HG03108 (cell line): Measurements from ENCODE around the gene SEMA3D.
A peak's percentile ranks its signal among the peaks of the same experiment; 100 is the strongest.

Source experiments
- ATAC-seq: cut with Tn5 transposase; IDR thresholded peaks from one replicate; pipeline ENCODE4 v1.9.1; 2021; ENCODE audit warnings: moderate library complexity; ENCODE audit not compliant: unreplicated experiment

SEMA3D gene

DNA sequence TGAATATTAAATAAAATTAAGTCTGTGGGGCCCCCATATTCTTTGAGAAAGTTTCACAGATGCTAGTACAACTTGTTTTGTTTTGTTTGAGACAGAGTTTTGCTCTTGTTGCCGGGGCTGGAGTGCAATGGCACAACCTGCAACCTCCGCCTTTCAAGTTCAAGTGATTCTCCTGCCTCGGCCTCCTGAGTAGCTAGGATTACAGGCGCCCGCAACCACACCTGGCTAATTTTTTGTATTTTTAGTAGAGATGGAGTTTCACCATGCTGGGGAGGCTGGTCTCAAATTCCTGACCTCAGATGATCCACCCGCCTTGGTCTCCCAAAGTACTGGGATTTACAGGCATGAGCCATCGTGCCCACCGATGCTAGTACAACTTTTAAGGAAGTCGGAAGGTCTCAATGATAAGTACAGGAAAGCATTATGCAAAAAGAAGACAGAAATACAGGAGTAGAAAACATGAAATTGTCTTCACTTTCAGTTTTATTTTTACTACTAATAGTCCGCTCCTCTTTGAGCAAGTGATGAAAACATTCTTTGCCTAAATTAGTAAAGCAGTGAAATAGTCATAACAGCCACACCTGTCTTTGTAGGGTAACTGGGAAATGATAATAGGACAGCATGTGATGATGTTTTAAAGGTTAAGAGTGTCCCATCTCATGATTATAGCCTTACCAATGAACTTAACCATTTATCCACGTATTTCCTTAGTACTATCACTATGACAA lies 147.5 kb downstream of the SEMA3D start:
- ATAC-seq: peak; percentile 69

DNA sequence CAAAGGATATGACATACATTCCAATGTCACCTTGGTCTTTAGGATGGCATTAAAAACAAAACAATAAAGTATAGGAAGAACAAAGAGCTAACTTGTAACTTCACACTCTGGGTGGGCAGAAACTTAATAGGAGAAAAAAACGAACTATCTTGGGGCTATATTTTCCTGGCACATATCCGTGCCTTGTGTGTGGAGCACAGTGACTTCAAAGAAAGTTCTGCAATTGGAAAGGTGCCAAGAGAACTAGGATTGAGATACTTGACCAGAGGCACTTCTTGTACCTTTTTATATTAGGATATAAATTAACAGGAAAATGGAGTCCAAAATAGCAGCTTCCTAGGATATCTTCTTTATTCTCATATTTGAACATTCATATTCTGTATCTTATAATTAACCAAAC lies 148.4 kb downstream of the SEMA3D start:
- no peak for ATAC-seq

DNA sequence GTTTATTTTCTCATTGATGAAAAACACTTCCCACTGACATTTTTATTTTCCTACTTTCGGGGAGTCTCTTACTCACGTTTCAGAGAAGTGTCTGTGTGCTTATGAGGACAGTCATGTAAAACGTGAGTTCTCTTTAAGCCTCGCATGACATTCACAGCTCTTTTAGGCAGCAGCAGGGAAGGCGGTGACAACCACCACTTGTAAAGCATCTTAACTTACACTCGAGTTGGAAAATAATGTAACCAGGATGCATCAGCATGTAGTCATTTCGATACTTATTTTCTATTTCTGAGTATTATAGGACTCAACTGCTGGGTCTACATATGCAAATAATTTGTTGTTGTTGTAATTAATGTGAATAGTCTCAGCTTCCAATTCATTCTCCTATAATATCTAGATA lies 153.6 kb downstream of the SEMA3D start:
- no peak for ATAC-seq

DNA sequence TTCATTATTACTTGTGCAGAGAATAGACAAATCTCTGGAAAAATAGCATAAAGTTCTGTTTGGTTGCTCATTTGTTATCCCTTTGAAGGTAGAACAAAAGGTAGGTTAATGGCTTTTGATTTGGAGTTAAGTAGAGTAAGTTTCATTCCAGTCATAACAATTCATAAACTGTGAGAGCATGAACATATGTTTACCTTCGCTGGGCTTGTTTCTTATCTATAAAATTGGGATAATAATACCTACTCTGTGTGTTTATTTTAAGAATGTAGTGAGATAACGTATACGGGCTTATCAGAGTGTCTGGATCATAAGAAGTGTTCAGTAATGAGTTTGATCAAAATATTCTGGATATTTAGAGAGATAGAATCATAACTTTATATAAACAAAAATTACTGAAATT lies 155.4 kb downstream of the SEMA3D start:
- no peak for ATAC-seq

DNA sequence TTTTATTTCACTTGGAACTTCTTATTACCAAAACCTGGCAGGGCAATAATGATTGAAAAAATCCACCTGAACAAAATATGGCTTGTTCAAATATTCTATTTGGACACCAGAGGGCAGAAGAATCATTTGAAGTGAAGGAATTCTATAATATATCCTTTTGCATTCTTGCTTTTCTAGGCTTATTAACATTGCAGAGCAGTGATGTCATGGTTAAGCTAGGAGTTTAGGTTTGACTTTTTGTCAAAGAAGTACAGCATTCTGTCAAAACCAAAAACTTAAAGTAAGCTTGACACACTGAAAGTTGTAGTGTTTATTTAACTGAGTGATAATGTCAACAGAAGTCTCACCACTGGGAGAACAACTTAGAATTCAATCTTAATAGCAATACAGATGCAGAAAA lies 156.0 kb downstream of the SEMA3D start:
- no peak for ATAC-seq

DNA sequence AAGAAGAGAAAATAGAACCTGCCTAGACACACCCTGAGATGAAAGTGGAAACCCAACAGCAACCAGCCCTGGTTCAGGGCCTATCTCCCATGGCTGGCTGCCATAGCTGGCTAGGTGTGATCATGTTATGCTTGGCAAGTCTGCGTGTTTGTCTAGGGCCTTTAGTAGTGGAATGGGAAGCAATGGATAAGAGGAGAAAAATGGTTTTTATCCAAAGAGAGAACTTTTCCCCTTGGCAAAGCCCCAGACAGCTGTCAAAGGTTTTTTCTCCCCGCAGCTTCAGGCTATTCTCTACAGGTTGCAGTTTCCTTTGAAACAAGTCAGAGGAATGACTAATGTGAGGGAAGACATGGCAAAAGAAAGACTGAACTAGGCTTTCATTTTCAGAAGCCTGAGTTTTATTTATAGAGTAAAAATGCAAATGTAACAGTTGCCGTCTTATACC lies 161.5 kb downstream of the SEMA3D start:
- ATAC-seq: peak; percentile 60

DNA sequence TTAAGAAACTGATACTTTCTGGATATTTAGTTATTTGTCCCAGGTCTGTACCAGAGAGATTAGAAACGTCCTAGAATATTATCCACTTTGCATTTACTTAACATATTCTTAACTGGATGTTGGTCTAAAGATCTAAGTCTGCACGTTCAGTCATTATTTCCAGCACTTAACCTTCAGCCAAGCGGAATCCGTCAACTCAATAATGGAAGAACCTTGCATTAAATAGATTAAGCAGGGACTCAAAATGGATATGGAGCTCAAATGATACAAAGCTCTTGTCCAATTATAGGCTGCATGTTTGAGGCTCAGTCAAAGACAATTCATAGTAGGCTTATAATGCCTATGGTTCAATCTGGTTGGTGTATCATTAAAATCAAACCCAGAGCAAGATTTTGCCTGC lies 162.9 kb downstream of the SEMA3D start:
- no peak for ATAC-seq

DNA sequence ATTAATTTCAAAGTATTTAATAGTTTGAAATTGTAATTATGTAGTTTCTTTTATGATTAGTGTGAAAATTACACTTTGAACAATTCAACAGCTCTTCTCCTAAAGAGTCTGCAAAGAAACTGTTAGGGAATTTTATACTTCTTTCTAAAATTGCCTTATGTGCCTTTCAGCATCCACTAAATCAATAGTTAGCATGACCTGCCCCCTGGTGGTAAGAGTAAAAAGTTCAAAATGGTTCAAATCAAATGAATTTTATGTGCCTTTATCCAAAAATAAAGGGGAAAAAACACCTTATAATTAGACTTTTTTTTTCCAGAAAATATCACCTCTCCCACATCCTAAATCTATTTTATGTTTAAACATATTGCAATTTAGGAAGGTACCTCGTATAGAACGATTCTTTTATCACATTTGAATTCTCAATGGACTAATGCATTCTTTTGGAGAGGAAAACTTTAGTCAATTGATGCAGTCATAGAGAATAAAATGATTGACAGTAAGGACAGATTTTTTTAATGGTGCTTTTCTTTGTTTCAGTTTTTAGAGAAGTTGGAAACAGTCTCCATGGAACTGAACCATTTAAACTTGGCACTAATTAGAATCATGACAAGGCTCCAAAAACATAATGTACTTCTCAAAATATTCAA lies 163.7 kb downstream of the SEMA3D start:
- ATAC-seq: no peak

DNA sequence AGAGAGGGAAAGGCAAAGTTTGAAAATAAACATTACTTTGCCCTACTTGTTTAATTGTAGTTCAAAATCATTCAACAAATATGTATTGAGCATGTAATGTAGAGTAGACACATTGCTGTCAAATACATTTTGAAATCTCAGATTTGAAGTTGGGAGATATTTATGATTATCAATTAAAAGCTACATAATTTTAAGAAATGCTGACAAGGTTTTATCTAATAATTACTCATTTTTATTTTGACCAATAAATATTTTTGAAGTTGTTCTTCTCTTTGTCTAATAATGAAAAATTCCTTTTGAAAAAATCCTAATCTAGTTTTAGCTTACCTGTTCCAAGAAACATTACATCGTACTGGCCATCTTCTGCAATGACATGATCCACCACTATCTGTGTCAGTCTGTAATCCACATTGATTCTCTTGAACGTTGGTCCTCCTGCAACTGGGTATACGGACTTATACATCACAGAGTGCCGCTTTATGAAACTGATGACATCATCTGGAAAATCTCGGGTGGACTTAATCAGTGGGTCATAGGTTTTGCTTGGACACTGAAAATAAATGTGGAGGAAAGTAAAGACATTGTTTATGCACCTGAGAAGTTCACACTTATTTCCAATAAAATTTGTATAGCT lies 164.7 kb downstream of the SEMA3D start:
- no peak for ATAC-seq

DNA sequence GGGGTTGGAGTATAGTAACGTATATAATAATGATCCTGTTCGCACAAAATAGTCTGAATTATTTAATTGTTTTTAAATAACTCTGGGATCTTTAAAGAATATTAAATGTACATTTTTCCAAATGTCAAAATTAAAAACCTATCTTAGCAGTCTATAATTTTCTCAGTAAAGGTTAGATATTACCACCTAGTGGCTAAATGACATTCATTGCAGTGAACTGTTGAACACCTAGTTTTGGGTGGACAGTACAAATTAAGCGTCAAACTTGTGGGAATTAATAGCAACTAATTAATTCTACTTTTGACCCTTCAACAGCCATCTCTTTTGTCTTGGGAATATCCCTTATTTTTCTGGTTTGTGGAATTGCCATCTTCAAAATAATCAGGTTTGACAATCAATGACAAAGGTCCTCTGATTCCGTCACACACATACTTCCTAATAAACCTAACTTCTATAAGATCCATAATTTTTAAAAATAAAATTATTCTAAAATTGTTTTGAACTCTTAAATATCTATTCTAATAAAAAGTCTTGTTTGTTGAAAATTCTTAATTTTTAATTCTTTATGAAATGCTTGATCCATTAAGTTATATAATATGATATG lies 165.7 kb downstream of the SEMA3D start:
- ATAC-seq: no peak

DNA sequence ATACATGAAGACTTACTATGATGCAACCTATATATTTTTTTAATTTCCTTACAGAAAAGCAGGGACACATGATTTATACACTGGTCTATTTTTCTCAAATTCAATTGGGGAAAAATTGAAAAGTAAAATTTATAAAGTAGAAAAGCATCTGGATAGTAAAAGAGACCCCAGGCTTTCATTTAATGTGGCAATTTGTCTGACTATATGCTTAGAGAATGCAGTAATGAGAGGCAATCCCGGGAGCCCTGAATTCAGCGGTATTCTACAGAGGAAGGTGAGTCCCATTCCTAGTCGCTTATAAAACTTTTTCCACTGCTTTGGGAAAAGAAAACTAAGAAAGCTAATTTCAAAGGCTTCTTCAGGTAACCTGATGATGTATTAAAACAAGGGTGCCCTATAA lies 167.1 kb downstream of the SEMA3D start:
- ATAC-seq: no peak

DNA sequence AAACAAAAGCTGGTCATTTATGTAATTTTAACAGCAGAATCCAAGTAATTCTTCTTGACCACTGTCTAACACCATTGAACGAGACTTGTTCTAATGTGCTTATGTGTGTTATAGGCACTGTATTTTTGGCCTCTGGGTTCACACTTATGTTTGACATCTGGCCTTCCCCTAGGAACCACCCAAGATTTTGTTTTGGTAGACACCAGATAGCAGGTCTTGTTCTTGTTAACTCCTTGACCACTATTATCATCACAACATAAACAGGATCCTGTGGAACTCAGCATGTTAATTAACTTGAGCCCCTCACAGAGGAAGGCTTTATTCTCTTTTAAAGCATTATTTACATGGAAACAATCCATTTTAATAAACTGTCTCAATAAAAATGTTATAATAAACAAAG lies 167.7 kb downstream of the SEMA3D start:
- no peak for ATAC-seq

DNA sequence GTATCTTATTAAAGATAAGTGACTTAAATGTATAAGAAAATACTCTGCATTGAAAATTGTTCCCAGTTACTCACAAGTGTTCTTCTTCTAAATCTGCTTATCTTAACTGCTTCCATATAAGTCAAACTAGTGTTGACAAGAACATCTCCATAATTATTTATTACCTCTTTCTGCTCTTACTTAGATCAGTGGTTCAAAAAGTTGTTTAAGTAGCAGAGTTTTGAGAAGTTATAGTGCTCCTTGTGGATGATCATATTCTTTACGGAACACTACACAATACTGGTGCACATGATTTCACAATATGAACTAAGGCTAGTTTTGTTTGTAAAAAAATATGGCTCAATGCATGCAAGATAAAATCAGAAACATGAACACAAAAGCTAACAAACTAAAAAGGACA lies 168.4 kb downstream of the SEMA3D start:
- no peak for ATAC-seq

DNA sequence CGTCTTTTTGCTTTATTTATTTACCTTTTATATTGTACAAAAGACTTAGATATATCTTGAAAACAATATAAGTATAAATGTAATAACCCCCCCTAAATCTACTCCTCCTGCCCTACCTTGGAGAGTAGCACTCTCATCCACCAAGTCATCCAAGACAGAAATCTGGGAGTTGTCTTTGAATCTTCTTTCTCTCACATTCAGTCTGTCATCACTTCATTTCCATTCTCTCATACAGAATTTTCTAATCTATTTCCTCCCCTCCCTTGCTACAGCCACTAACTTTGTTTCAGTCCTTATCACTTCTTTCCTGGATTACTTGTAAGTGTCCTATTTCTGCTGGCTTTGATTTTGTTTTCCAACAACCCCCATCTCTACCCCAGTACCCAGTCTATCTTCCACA lies 170.6 kb downstream of the SEMA3D start:
- ATAC-seq: no peak

DNA sequence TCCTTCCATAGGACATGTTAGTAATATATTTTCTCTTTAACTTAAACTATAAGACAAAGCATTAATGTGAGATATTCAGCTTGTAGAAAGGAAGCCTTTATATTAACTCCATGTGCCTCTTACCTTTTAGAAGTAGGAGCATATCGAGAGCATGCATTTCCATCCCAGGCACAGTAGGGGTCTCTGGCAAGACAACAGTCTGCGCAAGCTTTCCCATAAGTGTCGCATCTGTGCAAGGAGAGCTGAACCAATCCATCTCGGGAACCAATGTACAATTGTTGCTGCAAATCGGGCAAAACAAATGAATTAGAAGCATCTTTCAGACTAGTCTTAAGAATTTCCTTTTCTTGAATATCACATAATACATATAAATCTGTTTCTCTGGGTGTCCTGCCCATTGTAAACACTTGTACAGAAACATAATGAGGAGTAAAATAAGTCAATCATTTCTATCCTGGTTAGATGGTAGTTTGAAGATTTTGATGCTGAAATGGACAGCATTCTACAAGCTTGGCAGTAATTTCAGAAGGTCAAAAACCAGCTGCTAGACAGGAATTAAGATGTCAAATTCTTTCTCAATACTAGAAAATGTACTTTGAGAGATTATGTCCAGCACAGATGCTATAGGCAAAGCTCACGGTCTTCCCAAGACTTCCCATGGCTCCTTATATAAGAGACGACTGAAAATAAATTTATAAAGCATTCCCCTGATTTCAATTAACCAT lies 171.8 kb downstream of the SEMA3D start:
- no peak for ATAC-seq

DNA sequence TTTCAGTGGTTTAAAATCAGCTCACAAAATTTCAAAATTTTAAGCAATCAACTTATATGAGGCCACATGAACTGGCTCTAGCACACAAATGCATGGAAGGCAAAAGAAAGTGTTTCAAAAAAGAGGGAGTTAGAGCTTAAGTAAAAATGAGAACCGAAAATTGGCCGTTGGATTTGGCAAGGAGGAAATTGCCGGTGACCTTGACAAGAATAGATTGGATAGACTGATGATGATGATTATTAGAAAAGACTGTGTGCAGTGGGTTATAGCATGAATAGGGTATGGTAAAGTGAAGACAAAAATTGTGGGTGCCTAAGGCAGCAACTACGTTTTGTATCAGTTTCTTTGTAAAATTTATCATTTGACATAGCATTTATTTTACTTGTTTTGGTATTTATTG lies 175.7 kb downstream of the SEMA3D start:
- no peak for ATAC-seq

DNA sequence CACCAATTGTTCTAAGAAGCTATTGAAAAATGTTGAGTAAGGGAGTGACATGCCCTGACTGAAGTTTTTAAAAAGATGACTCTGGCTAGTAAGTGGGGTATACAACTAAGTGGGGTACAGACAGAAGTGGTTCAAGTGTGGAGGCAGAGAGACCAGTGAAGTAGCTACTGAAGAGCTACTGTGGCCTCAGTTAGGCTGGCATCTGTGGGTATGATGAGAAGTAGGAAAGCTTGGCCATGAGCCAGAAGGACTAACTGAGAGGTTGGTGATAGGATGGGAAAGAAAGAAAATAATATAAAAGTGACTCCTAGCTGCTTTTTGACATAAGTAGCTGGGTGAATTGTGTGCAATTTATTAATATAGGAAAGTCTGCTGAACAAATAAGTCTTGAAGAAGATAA lies 176.6 kb downstream of the SEMA3D start:
- ATAC-seq: no peak

DNA sequence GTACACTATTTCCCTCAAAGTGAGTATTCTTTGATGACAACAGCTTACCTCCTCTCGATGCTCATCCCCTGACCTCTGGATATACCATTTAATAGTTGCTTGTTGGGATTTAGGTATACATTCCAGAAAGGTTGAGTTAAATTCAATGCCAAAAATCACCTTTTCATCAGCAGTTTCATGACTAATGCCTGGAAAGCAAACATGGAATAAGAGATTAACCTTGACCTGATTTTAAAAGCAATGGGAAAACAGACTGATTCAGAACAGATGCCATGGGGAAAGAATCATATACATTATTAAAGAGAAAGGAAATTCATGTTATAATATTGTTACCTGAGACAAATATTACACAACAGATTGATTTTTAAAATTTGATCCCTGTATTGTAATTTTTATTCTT lies 180.1 kb downstream of the SEMA3D start:
- no peak for ATAC-seq

DNA sequence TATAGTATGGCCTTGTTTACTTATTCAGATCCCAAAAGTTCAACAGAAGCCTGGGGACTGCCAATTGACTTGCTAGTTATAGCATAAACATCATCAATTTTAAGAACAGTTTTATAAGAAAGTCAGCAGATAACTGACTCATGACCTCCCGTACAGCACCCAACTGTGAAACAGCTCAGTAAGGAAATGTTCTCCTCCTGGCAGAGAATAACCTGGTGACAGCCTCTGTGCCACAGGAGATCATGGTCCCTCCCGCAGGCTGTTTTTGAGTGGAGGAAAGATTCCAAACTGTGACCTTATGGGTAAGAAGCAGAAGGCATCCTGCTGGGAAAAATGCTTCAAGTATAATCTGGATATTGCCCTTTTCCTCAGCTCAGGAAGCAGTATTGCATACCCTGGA lies 182.5 kb downstream of the SEMA3D start:
- no peak for ATAC-seq

DNA sequence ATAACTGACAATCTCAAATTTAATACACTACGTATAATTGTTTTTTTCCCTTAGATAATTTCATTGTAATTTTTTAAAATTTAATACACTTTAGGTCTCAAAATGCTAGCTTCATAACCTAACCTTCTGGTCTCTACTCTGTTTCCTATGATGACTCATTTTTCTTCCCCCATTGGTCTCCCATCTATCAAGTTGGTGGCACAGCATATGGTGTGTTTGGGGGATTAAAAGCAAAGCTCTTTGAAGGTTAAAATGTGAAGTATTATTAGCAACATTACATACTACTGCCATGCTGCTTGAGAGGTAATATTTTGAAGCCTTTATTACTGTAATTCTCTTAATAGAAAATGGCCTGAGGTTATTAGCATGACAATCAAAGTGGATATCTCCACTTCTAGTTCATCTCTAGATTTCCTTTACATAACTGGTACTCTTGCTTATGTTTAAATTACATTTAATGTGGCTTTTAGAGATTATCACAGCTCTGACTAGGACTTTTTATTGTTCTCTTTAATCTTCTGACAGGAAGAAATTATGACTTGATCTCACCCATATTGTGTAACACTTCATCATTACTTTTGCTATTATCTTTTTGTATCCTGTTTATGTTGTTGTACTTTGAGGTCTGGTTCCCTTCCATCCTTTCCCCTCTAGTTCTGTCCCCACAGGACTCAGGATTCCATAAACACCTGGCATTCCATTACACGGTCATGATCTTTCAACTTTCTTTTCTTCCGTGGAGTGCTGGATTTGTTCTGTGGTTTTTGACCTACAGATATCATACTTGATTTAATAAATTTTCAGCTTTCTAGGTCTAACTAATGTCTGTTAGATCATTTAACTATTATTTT lies 185.1 kb downstream of the SEMA3D start:
- no peak for ATAC-seq
